Thyroid gland (tissue), 4 donors: Measurements from ENCODE around the gene CACNG4.

Experiments
- CTCF ChIP-seq, 6 experiments: fragments of 200-600 bp in 3 of 6; fragments of 450-650 bp in 3 of 6; sonication (generic) in 3 of 6; IDR thresholded peaks; one replicate each; pipeline ENCODE4 v1.5.1; 2016 to 2019; ENCODE audit warnings: antibody characterized with exemption in 6 of 6, mild to moderate bottlenecking in 2 of 6, inconsistent platforms in 1 of 6, moderate library complexity in 1 of 6
- POLR2A ChIP-seq, 2 donors: fragments of 450-650 bp; IDR thresholded peaks; one replicate each; pipeline ENCODE4 v1.6.1; 2017; ENCODE audit warnings: antibody characterized with exemption in 2 of 2, mild to moderate bottlenecking in 2 of 2, moderate library complexity in 1 of 2

GRCh38 chr17:66976379-66976663, 11.8 kb downstream of the CACNG4 start:
- no peak for TF ChIP-seq CTCF (IDR thresholded peaks at IDR 0.05)
- TF ChIP-seq POLR2A (IDR thresholded peaks at IDR 0.05): no peak
